HepG2 (cell line): ENCODE data around the gene ZFPL1. TPM values are rescaled to one million over a fixed set of nuclear protein-coding genes. Genes with fewer than 3 reads are reported as not detected.

ENCODE experiments used
- BORCS8-MEF2B ChIP-seq: sonication (generic); formaldehyde crosslinking; IDR thresholded peaks from 2 replicates; pipeline ENCODE4 v1.8.0; 2022; ENCODE audit warnings: mild to moderate bottlenecking, missing genetic modification reagents
- ESRRA ChIP-seq: sonication (generic); formaldehyde crosslinking; IDR thresholded peaks from 2 replicates; pipeline ENCODE4 v1.5.1; 2020; ENCODE audit warnings: mild to moderate bottlenecking, low read depth, missing genetic modification reagents
- FOXK2 ChIP-seq: fragments of 450-650 bp; IDR thresholded peaks from 2 replicates; pipeline ENCODE4 v1.6.1; 2016
- GABPB1 ChIP-seq: IDR thresholded peaks from 2 replicates; pipeline ENCODE4 v1.6.1; 2016; ENCODE audit warnings: mild to moderate bottlenecking, missing genetic modification reagents, moderate library complexity, missing compliant biosample characterization
- HOXA5 ChIP-seq: sonication (generic); formaldehyde crosslinking; IDR thresholded peaks from 2 replicates; pipeline ENCODE4 v1.4.0; 2020; ENCODE audit warnings: missing genetic modification reagents
- KDM4B ChIP-seq: sonication (generic); formaldehyde crosslinking; IDR thresholded peaks from 2 replicates; pipeline ENCODE4 v1.4.0; 2020; ENCODE audit warnings: missing genetic modification reagents
- MIXL1 ChIP-seq: IDR thresholded peaks from 2 replicates; pipeline ENCODE4 v1.6.1; 2016
- NFE2L1 ChIP-seq: sonication (generic); formaldehyde crosslinking; IDR thresholded peaks from 2 replicates; pipeline ENCODE4 v1.4.0; 2020; ENCODE audit warnings: missing genetic modification reagents, mild to moderate bottlenecking, borderline replicate concordance
- TRIM24 ChIP-seq: sonication (generic); formaldehyde crosslinking; IDR thresholded peaks from 2 replicates; pipeline ENCODE4 v1.8.0; 2022; ENCODE audit warnings: mild to moderate bottlenecking, missing genetic modification reagents
- ZFX ChIP-seq: sonication (generic); formaldehyde crosslinking; IDR thresholded peaks from 2 replicates; pipeline ENCODE4 v1.4.0; 2020; ENCODE audit warnings: mild to moderate bottlenecking, low read depth, missing genetic modification reagents, moderate library complexity
- ZNF343 ChIP-seq: sonication (generic); formaldehyde crosslinking; IDR thresholded peaks from 2 replicates; pipeline ENCODE4 v1.4.0; 2020; ENCODE audit warnings: mild to moderate bottlenecking, missing genetic modification reagents
- ZNF446 ChIP-seq: sonication (generic); formaldehyde crosslinking; IDR thresholded peaks from 2 replicates; pipeline ENCODE4 v1.5.0; 2020; ENCODE audit warnings: mild to moderate bottlenecking, missing genetic modification reagents
- ZNF703 ChIP-seq: sonication (generic); formaldehyde crosslinking; IDR thresholded peaks from 2 replicates; pipeline ENCODE4 v1.5.1; 2020; ENCODE audit warnings: missing genetic modification reagents, mild to moderate bottlenecking, moderate library complexity, borderline replicate concordance
- ZNF746 ChIP-seq: sonication (generic); formaldehyde crosslinking; IDR thresholded peaks from 2 replicates; pipeline ENCODE4 v1.8.0; 2022; ENCODE audit warnings: mild to moderate bottlenecking, missing genetic modification reagents
- ZNF761 ChIP-seq: sonication (generic); formaldehyde crosslinking; conservative IDR thresholded peaks from 2 replicates; pipeline ENCODE4 v1.4.0; 2020; ENCODE audit warnings: mild to moderate bottlenecking, missing genetic modification reagents
- polyA plus RNA-seq, 8 experiments: library from polyadenylated mRNA; depleted of rRNA in 3 of 8; stranded (reverse) in 7 of 8; unstranded in 1 of 8; fragments of >200 nt; fragmentation: Illumina TruSeq in 4 of 8; extraction: Trizol in 4 of 8; gene quantifications; 2 replicates each; pipeline versions ENCODE4 v1.2.1 to v1.2.3, GENCODE V29; 2011 to 2016; ENCODE audit warnings: low read depth in 4 of 8, missing spikeins in 1 of 8, mixed read lengths in 1 of 8; ENCODE audit not compliant: insufficient read depth in 1 of 8
- total RNA-seq, 5 experiments: library from RNA; depleted of rRNA; stranded (reverse); fragments of >200 nt; fragmentation: Illumina TruSeq; extraction: Trizol; gene quantifications; 2 replicates each; pipeline ENCODE4 v1.2.3, GENCODE V29; 2016; ENCODE audit warnings: low read depth in 1 of 5
- TF ChIP-seq, protein P1 (sequence below): IDR thresholded peaks from 2 replicates; pipeline ENCODE4 v1.6.1; 2016; ENCODE audit warnings: missing compliant biosample characterization, missing genetic modification reagents, borderline replicate concordance
- TF ChIP-seq, protein P2 (sequence below): sonication (generic); formaldehyde crosslinking; IDR thresholded peaks from 2 replicates; pipeline ENCODE4 v1.8.1; 2023; ENCODE audit warnings: mild to moderate bottlenecking, missing genetic modification reagents, borderline replicate concordance
- TF ChIP-seq, protein P3 (sequence below): sonication (generic); formaldehyde crosslinking; IDR thresholded peaks from 2 replicates; pipeline ENCODE4 v1.5.1; 2020; ENCODE audit warnings: mild to moderate bottlenecking, missing genetic modification reagents, borderline replicate concordance
- TF ChIP-seq, protein P4 (sequence below): sonication (generic); formaldehyde crosslinking; IDR thresholded peaks from 2 replicates; pipeline ENCODE4 v1.4.0; 2020; ENCODE audit warnings: missing genetic modification reagents

Gene ZFPL1
- total and polyA plus RNA-seq, 2 of the 13 experiments (the other 11 are each of a cell fraction or from before 2014, with no cell fraction given): 32.2 to 56.0 TPM

DNA sequence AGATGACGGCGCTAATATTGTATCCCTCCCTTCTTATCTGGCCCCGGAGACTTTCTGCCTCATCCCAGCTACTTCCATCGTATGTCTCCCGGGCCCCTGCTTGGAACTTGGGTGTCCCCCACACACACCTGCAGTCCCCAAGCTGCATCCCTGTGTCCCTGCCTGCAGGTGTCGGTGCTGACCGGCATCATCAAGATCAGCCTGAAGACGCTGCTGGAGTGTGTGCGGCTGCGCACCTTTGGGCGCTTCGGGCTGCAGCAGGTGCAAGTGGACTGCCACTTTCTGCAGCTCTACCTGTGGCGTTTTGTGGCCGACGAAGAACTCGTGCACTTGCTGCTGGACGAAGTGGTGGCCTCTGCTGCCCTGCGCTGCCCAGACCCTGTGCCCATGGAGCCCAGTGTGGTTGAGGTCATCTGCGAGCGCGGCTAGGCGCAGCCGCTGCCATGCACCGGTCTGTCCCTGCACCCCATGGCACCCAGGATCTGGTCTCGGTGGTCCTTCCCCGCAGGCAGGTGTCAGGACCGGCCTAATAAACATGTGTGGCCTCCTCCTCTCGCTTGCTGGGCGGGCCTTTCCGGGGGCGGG lies 27.2 kb downstream of the ZFPL1 start (continued):
- TF ChIP-seq, protein P1, sequence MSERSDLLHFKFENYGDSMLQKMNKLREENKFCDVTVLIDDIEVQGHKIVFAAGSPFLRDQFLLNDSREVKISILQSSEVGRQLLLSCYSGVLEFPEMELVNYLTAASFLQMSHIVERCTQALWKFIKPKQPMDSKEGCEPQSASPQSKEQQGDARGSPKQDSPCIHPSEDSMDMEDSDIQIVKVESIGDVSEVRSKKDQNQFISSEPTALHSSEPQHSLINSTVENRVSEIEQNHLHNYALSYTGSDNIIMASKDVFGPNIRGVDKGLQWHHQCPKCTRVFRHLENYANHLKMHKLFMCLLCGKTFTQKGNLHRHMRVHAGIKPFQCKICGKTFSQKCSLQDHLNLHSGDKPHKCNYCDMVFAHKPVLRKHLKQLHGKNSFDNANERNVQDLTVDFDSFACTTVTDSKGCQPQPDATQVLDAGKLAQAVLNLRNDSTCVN (CRISPR knock-in tag): no peak
- TF ChIP-seq, protein P2, sequence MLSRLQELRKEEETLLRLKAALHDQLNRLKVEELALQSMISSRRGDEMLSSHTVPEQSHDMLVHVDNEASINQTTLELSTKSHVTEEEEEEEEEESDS (CRISPR knock-in tag): 0 out of 2 replicates have a peak, but pooled peaks have one; percentile 28
- TF ChIP-seq HOXA5 (CRISPR knock-in tag) (no peak), ZNF446 (no peak), ZFX (CRISPR knock-in tag) (no peak), ZNF703 (no peak), GABPB1 (CRISPR knock-in tag) (peak; percentile 77; the same call in 1 of the 2 replicates), TRIM24 (CRISPR knock-in tag) (no peak), ESRRA (no peak), NFE2L1 (CRISPR knock-in tag) (no peak), ZNF761 (CRISPR knock-in tag) (0 out of 2 replicates have a peak, but pooled peaks have one; percentile 17), FOXK2 (peak; percentile 12; the same call in 1 of the 2 replicates), ZNF343 (CRISPR knock-in tag) (no peak), KDM4B (CRISPR knock-in tag) (no peak), ZNF746 (no peak), BORCS8-MEF2B (CRISPR knock-in tag) (peak; percentile 66; the same call in 1 of the 2 replicates), MIXL1 (no peak)
- TF ChIP-seq, protein P3, sequence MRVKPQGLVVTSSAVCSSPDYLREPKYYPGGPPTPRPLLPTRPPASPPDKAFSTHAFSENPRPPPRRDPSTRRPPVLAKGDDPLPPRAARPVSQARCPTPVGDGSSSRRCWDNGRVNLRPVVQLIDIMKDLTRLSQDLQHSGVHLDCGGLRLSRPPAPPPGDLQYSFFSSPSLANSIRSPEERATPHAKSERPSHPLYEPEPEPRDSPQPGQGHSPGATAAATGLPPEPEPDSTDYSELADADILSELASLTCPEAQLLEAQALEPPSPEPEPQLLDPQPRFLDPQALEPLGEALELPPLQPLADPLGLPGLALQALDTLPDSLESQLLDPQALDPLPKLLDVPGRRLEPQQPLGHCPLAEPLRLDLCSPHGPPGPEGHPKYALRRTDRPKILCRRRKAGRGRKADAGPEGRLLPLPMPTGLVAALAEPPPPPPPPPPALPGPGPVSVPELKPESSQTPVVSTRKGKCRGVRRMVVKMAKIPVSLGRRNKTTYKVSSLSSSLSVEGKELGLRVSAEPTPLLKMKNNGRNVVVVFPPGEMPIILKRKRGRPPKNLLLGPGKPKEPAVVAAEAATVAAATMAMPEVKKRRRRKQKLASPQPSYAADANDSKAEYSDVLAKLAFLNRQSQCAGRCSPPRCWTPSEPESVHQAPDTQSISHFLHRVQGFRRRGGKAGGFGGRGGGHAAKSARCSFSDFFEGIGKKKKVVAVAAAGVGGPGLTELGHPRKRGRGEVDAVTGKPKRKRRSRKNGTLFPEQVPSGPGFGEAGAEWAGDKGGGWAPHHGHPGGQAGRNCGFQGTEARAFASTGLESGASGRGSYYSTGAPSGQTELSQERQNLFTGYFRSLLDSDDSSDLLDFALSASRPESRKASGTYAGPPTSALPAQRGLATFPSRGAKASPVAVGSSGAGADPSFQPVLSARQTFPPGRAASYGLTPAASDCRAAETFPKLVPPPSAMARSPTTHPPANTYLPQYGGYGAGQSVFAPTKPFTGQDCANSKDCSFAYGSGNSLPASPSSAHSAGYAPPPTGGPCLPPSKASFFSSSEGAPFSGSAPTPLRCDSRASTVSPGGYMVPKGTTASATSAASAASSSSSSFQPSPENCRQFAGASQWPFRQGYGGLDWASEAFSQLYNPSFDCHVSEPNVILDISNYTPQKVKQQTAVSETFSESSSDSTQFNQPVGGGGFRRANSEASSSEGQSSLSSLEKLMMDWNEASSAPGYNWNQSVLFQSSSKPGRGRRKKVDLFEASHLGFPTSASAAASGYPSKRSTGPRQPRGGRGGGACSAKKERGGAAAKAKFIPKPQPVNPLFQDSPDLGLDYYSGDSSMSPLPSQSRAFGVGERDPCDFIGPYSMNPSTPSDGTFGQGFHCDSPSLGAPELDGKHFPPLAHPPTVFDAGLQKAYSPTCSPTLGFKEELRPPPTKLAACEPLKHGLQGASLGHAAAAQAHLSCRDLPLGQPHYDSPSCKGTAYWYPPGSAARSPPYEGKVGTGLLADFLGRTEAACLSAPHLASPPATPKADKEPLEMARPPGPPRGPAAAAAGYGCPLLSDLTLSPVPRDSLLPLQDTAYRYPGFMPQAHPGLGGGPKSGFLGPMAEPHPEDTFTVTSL: no peak
- TF ChIP-seq, protein P4, sequence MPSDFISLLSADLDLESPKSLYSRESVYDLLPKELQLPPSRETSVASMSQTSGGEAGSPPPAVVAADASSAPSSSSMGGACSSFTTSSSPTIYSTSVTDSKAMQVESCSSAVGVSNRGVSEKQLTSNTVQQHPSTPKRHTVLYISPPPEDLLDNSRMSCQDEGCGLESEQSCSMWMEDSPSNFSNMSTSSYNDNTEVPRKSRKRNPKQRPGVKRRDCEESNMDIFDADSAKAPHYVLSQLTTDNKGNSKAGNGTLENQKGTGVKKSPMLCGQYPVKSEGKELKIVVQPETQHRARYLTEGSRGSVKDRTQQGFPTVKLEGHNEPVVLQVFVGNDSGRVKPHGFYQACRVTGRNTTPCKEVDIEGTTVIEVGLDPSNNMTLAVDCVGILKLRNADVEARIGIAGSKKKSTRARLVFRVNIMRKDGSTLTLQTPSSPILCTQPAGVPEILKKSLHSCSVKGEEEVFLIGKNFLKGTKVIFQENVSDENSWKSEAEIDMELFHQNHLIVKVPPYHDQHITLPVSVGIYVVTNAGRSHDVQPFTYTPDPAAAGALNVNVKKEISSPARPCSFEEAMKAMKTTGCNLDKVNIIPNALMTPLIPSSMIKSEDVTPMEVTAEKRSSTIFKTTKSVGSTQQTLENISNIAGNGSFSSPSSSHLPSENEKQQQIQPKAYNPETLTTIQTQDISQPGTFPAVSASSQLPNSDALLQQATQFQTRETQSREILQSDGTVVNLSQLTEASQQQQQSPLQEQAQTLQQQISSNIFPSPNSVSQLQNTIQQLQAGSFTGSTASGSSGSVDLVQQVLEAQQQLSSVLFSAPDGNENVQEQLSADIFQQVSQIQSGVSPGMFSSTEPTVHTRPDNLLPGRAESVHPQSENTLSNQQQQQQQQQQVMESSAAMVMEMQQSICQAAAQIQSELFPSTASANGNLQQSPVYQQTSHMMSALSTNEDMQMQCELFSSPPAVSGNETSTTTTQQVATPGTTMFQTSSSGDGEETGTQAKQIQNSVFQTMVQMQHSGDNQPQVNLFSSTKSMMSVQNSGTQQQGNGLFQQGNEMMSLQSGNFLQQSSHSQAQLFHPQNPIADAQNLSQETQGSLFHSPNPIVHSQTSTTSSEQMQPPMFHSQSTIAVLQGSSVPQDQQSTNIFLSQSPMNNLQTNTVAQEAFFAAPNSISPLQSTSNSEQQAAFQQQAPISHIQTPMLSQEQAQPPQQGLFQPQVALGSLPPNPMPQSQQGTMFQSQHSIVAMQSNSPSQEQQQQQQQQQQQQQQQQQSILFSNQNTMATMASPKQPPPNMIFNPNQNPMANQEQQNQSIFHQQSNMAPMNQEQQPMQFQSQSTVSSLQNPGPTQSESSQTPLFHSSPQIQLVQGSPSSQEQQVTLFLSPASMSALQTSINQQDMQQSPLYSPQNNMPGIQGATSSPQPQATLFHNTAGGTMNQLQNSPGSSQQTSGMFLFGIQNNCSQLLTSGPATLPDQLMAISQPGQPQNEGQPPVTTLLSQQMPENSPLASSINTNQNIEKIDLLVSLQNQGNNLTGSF (CRISPR knock-in tag): no peak
